Cerebellar cortex (tissue), 1 donor: ENCODE results near the gene ALG1L2.
A peak's percentile ranks its signal among the peaks of the same experiment; 100 is the strongest.
"Not testable (repeated sequence)": the region's sequence is repeated elsewhere in the genome, so short reads cannot be mapped to it uniquely, and the experiment has no call there.

ENCODE experiments used
- DNase-seq: peaks from one replicate; pipeline ENCODE4 v3.0.0-alpha.2; 2015; ENCODE audit warnings: low spot score

ALG1L2 gene

GRCh38 chr3:130093741-130094391, 12.2 kb downstream of the ALG1L2 start:
- no peak for DNase-seq

GRCh38 chr3:130094491-130094941, 12.9 kb downstream of the ALG1L2 start:
- DNase-seq: not testable (repeated sequence)

GRCh38 chr3:130095858-130096257, 14.2 kb downstream of the ALG1L2 start:
- not testable (repeated sequence) for DNase-seq

GRCh38 chr3:130097096-130097495, 15.5 kb downstream of the ALG1L2 start:
- not testable (repeated sequence) for DNase-seq

- DNase-seq: not testable (repeated sequence)
These were observed 16.3 kb downstream of the ALG1L2 start for GRCh38 chr3:130097690-130098638.

- DNase-seq: not testable (repeated sequence)
These were observed 17.2 kb downstream of the ALG1L2 start for GRCh38 chr3:130098639-130099385.

GRCh38 chr3:130102545-130102944, 20.9 kb downstream of the ALG1L2 start:
- not testable (repeated sequence) for DNase-seq

- DNase-seq: not testable (repeated sequence)
These were observed 22.6 kb downstream of the ALG1L2 start for GRCh38 chr3:130104191-130104590.

GRCh38 chr3:130107333-130107995, 25.8 kb downstream of the ALG1L2 start:
- not testable (repeated sequence) for DNase-seq

DNA sequence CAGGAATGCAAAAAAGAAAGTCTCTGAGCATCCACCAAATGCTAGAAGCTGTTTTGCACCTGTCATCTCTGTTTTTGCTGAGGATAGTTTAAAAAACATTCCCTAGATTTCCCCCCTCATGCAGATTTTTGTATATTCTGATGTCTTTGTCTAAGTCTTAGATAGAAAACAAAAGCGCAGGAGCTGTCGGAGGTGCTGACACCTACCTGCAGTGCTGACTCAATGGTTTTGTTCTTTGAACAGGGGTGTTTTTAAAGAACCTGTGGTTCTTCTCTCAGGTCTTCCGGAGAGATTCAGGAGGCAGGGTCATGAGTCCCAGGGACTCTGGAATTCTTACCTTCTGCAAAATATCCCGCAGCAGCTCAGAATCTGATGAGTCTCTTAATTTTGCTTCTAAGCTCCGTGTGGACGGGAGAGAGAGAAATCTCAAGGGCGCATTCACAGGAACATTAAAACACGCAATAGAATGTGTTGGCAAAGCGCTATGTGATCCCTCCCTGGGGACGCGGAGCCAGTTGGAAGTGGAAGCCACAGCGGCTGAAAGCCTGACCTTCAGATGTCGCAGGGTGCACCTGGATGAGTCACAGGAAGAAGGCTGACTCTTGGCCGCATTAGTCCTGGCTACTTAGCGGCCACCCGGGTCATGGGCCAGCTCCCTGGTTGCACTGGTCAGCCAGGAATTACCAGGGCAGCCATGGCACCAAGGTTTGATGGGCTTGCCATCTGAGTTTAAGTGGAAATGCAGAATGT, 27.4 kb downstream of the ALG1L2 start:
- DNase-seq: not testable (repeated sequence)

DNA sequence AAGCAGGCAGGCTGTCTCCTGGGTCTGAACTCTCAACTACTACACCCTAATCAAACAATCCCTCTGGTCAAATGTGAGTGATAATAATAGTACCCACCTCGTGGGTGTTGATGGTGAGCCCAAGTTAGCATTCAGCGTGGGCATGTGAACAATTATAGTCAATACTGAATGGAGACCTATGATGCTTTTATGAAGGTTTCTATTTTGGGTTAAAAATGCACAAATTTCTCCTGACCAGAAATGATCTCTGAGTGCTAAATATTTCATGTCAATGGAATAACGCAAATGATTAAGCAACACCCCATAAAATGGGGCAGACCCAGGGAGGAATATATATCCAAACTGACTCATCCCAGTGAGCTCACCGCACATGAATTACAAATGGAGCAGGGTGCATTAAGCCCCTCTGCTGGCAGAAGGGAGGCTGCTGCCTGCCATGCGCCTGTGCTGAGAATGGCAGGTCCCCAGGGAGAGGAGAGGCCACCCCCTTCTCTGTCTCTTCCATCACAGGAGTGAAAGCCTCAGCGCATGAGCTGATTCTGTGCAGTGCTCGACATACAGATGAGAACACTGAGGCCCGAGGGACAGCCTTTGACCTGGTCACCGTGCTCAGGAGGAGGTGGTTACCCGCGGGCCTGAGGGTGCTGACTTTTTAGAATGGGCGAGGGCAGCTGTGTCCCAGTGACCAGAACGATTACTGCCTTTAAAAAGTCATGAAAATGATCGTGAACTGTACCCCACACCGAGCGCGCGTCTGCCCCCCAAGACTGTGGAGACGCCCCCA, 28.9 kb downstream of the ALG1L2 start:
- DNase-seq: peak; percentile 8

DNA sequence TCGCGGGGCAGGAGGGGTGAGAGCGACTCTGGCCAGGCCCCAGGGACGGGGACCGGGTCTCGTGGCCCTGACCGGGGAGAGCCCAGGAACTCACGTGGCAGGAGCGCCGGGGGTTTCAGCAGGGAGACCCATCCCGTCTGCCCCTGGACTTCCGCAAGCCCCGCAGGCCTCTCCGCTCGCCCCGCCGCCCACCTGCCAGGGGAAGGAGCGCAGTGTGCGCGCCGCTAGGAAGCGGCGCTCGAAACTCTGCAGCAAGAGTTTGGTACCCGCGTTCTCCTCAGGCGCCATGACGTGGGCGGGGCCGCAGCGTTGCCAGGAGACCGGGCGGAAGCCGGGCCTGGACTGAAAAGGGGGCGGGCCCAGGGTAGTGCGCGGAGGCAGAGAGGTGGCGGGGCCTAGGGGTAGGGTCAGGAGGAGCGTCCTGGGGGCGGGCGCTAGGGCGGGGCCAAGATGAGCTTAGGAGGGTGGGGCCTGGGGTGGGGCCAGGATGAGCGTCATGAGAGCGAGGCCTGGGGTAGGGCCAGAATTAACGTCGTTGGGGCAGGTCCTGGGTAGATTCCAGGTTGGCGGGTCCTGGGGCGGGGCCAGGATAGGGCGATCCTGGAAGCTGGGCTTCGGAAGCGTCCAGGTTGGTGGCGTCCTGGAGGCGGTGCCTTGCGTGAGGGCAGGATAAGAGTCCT, 29.7 kb downstream of the ALG1L2 start:
- DNase-seq: peak; percentile 98

GRCh38 chr3:130111865-130112747, 30.5 kb downstream of the ALG1L2 start:
- peak; percentile 96 for DNase-seq

GRCh38 chr3:130112748-130113073, 31.1 kb downstream of the ALG1L2 start:
- DNase-seq: not testable (repeated sequence)

DNA sequence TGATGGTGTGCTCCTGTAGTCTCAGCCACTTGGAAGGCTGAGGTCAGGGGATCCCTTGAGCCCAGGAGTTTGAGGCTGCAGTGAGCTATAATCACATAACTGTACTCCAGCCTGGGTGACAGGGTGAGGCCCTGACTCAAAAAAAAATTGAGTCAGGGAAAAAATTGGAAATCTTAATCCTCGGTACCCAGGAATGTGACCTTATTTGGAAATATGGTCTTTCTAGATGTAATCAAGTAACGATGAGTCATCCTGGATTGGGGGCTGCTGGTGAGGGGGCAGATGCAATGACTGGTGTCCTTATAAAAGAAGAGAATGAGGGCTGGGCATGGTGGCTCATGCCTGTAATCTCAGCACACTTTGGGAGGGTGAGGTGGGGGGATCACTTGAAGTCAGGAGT, 33.8 kb downstream of the ALG1L2 start:
- not testable (repeated sequence) for DNase-seq

DNA sequence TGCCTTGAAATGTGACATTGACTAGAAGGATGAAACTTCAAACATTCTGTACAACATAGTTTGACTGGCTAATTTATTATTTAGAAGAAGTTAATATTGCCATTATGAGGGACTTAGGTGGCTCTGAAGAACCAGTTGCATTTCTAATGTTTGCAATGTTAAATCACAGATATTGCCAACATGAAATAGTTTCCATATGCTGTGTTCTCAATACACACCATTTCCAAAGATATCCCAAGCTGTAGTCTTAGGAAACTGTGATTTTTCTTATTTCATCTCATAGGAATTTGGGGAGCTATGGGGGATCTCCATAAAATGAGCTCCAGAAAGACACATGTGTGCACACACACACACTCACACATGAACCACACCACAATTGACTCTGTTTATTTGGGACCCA, 36.3 kb downstream of the ALG1L2 start:
- DNase-seq: no peak

DNA sequence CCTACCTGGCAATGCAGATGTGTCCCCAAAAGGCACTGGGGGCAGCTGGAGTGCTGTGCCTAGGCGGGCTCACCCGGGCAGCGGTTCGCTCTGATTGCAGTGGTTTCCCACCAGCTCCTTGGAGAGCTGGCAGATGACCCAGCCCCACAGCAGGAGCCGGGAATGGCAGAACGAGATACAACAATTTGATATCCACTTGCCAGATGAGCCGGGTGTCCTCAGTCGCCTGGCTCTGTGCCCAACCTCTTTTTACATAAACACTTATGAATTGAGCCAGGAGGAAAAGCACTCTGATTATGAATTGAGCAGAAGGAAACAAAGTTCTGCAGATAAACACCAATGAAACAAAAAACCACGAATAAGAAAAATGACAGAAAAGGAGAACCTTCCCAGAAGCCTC, 38.2 kb downstream of the ALG1L2 start:
- not testable (repeated sequence) for DNase-seq

GRCh38 chr3:130120291-130120690, 38.7 kb downstream of the ALG1L2 start:
- DNase-seq: not testable (repeated sequence)
